ENCODE data around the gene SCN11A. TPM values are rescaled to one million over a fixed set of nuclear protein-coding genes. Genes with fewer than 3 reads are reported as not detected.

The SCN11A gene
- total RNA-seq, 2 experiments from 2014 or later, result 0.13 to 0.25 TPM

GRCh38 chr3:39011191-39011736, 40.5 kb downstream of the SCN11A start:
- BruUV-seq (replicated peaks), result no TSS peak
- DNase-seq (ENCODE audit: low spot score), result no peak
- POLR2A ChIA-PET, result interaction anchor here (0.6 kb wide), 1 partner anchor 1947 kb away, joined by 4 read pairs; no protein-coding TSS in a partner anchor

DNA sequence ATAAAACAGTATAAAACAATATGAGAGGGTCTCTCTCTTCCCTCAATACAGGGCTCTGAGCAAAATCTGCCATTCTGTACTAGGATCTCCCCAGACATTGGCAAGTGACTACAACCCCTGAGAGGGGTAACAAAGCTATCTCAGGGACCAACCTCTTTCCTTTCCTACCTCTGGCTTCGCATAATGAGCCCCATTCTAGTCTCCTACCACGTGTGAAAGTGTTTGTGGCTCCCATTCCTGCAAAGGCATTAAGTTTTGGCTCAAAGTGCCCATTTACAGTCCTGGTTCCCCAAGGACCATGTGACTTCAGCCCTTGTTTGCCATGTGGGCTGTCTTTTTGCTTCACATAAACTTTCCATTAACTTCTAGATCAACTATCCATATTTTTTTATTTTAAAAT, 46.4 kb downstream of the SCN11A start:
- H3K79me2 ChIP-seq (ENCODE audit: insufficient read depth, low read depth, low read length), result no peaks in the 10 kb centered on the region
- H3K4me3 ChIP-seq (ENCODE audit: low read depth, low read length, poor library complexity, severe bottlenecking), result no peak overlapping the region
- DNase-seq (ENCODE audit: low spot score), result no peak
- TF ChIP-seq CTCF (conservative IDR thresholded peaks at IDR 0.05; ENCODE audit: low read length) (no peak), EZH2phosphoT487 (IDR thresholded peaks at IDR 0.05; ENCODE audit: borderline replicate concordance, low read depth, low read length) (no peak)
- no peak overlapping the region for H3K4me2 ChIP-seq (ENCODE audit: low read length)
- intact Hi-C loops (cut with micrococcal nuclease; ENCODE audit: unreplicated experiment), result no loop called here
- no peaks in the 10 kb centered on the region for H3K4me1 ChIP-seq (ENCODE audit: insufficient read depth, low read length, poor library complexity, severe bottlenecking)
- no TSS peak for BruUV-seq (replicated peaks)
- H4K20me1 ChIP-seq (ENCODE audit: insufficient read depth, low read length), result no peaks in the 10 kb centered on the region
- CTCF ChIA-PET (ENCODE audit: unreplicated experiment), result no interaction called here
- no peak overlapping the region for H2AFZ ChIP-seq (ENCODE audit: low read length)
- H3K9me3 ChIP-seq (ENCODE audit: low read length), result no peaks in the 10 kb centered on the region
- H3K36me3 ChIP-seq (ENCODE audit: insufficient read depth, low read length), result no peaks in the 10 kb centered on the region
- no peaks in the 10 kb centered on the region for H3K9me2 ChIP-seq (ENCODE audit: insufficient read depth, low read length)
- no peak overlapping the region for H3K27ac ChIP-seq (ENCODE audit: low read depth, low read length, poor library complexity, severe bottlenecking)
- POLR2A ChIA-PET, result interaction anchor here (1.1 kb wide), 1 partner anchor 1108 kb away, joined by 4 read pairs; no protein-coding TSS in a partner anchor

More at GRCh38 chr3:39011191-39011736, 40.5 kb downstream of the SCN11A start:
- no peaks in the 10 kb centered on the region for H3K36me3 ChIP-seq (ENCODE audit: insufficient read depth, low read length)
- TF ChIP-seq EZH2phosphoT487 (IDR thresholded peaks at IDR 0.05; ENCODE audit: borderline replicate concordance, low read depth, low read length), result no peak
- TF ChIP-seq CTCF (conservative IDR thresholded peaks at IDR 0.05; ENCODE audit: low read length), result no peak
- H3K4me2 ChIP-seq (ENCODE audit: low read length), result no peak overlapping the region
- H2AFZ ChIP-seq (ENCODE audit: low read length), result no peak overlapping the region
- H3K27ac ChIP-seq (ENCODE audit: low read depth, low read length, poor library complexity, severe bottlenecking), result no peak overlapping the region
- no peaks in the 10 kb centered on the region for H3K9me3 ChIP-seq (ENCODE audit: low read length)
- CTCF ChIA-PET (ENCODE audit: unreplicated experiment), result no interaction called here
- no peaks in the 10 kb centered on the region for H3K79me2 ChIP-seq (ENCODE audit: insufficient read depth, low read depth, low read length)
- H3K4me3 ChIP-seq (ENCODE audit: low read depth, low read length, poor library complexity, severe bottlenecking), result no peak overlapping the region
- H4K20me1 ChIP-seq (ENCODE audit: insufficient read depth, low read length), result no peaks in the 10 kb centered on the region
- H3K9me2 ChIP-seq (ENCODE audit: insufficient read depth, low read length), result no peaks in the 10 kb centered on the region
- intact Hi-C loops (cut with micrococcal nuclease; ENCODE audit: unreplicated experiment), result no loop called here
- no peaks in the 10 kb centered on the region for H3K4me1 ChIP-seq (ENCODE audit: insufficient read depth, low read length, poor library complexity, severe bottlenecking)

Small RNAs within 50 kb of the gene (small RNA-seq; reads per million reads assigned to genes)
- not detected for gene RNU6-1227P

Other genes starting within 250 kb of the SCN11A start
- not detected in 2 replicates for gene SCN10A, start 235.7 kb downstream of the SCN11A start, total RNA-seq (2014; rRNA removed; shearing (Covaris generic))
- gene SCN10A, start 235.7 kb downstream of the SCN11A start, total RNA-seq (2022), result not detected in 2 replicates
- gene WDR48, start 72 bp upstream of the SCN11A start, total RNA-seq (2014; rRNA removed; shearing (Covaris generic)), result 12.3 and 15.7 TPM in 2 replicates
- 38.4 and 41.6 TPM in 2 replicates for gene WDR48, start 72 bp upstream of the SCN11A start, total RNA-seq (2022)
- gene GORASP1, start 55.7 kb upstream of the SCN11A start, total RNA-seq (2014; rRNA removed; shearing (Covaris generic)), result 44.8 and 59.9 TPM in 2 replicates
- 51.5 and 57.9 TPM in 2 replicates for gene GORASP1, start 55.7 kb upstream of the SCN11A start, total RNA-seq (2022)
- gene TTC21A, start 55.7 kb upstream of the SCN11A start, total RNA-seq (2014; rRNA removed; shearing (Covaris generic)), result 10.5 and 12.8 TPM in 2 replicates
- 27.1 and 32.3 TPM in 2 replicates for gene TTC21A, start 55.7 kb upstream of the SCN11A start, total RNA-seq (2022)
- 9.5 and 10.5 TPM in 2 replicates for gene CSRNP1, start 101.6 kb upstream of the SCN11A start, total RNA-seq (2014; rRNA removed; shearing (Covaris generic))
- 9.4 and 9.7 TPM in 2 replicates for gene CSRNP1, start 101.6 kb upstream of the SCN11A start, total RNA-seq (2022)
- not detected in 2 replicates for gene XIRP1, start 140.7 kb upstream of the SCN11A start, total RNA-seq (2014; rRNA removed; shearing (Covaris generic))
- not detected in 2 replicates for gene XIRP1, start 140.7 kb upstream of the SCN11A start, total RNA-seq (2022)
- gene CX3CR1, start 228.1 kb upstream of the SCN11A start, total RNA-seq (2014; rRNA removed; shearing (Covaris generic)), result not detected in 2 replicates
- gene CX3CR1, start 228.1 kb upstream of the SCN11A start, total RNA-seq (2022), result 0.13 TPM in 1 of 2 replicates, not detected in the other